Activated B cell treated with CpG ODN at 0.5 μM for 24 hours (primary cell): ENCODE measurements around the gene CLEC17A. TPM values are rescaled to one million over a fixed set of nuclear protein-coding genes. Genes with fewer than 3 reads are reported as not detected.
"Not testable (repeated sequence)": the region's sequence is repeated elsewhere in the genome, so short reads cannot be mapped to it uniquely, and the experiment has no call there.

ENCODE experiments used
- ATAC-seq: fragments of 200-7000 bp; cut with Tn5 transposase; one replicate; pipeline ENCODE4 v1.10.0; 2021; ENCODE audit warnings: low read depth, mild to moderate bottlenecking, moderate library complexity
- CTCF ChIA-PET: fragments of 350-600 bp; sonication (Branson Sonifier 250); formaldehyde crosslinking; loops from one replicate; lab custom pipeline; 2021; ENCODE audit warnings: antibody characterized with exemption; lab: Charles Lee
- POLR2A ChIA-PET: fragments of 350-600 bp; sonication (Branson Sonifier 250); formaldehyde crosslinking; loops from one replicate; lab custom pipeline; 2021; ENCODE audit warnings: antibody characterized with exemption; lab: Charles Lee
- DNase-seq: peaks from one replicate; pipeline ENCODE4 v3.0.0; 2022
- H3K27ac Mint-ChIP-seq: one replicate; pipeline ENCODE4 v1.8.0; 2020; ENCODE audit warnings: mixed read lengths
- H3K27me3 Mint-ChIP-seq: one replicate; pipeline ENCODE4 v1.8.0; 2021; ENCODE audit warnings: mixed read lengths
- H3K36me3 Mint-ChIP-seq: one replicate; pipeline ENCODE4 v1.8.0; 2021; ENCODE audit warnings: low read depth, mixed read lengths
- H3K4me1 Mint-ChIP-seq: one replicate; pipeline ENCODE4 v1.8.0; 2021; ENCODE audit warnings: mixed read lengths
- H3K4me3 Mint-ChIP-seq: one replicate; pipeline ENCODE4 v1.8.0; 2020; ENCODE audit warnings: mild to moderate bottlenecking, mixed read lengths
- H3K9me3 Mint-ChIP-seq: one replicate; pipeline ENCODE4 v1.8.0; 2020; ENCODE audit warnings: mixed read lengths
- CTCF ChIP-seq: fragments of 200-600 bp; IDR thresholded peaks from one replicate; pipeline ENCODE4 v1.8.0; 2022; ENCODE audit warnings: antibody characterized with exemption, mild to moderate bottlenecking
- intact Hi-C: fragments of 100-400 bp; cut with micrococcal nuclease; formaldehyde crosslinking; loops from one replicate; pipeline ENCODE4 v1.15.1; 2024
- total RNA-seq: library from RNA; stranded (reverse); gene quantifications from 2 replicates; pipeline ENCODE4 v1.2.3, GENCODE V29; 2022

Gene CLEC17A
- total RNA-seq, 1 donor from 2014 or later, result 123 TPM

- DNase-seq, result no peak
- intact Hi-C loops, result no loop called here
- no peak for ATAC-seq
- no peak overlapping the region for H3K4me3 Mint-ChIP-seq
- ChIA-PET CTCF (interaction anchor here (0.7 to 4.1 kb wide), 5 partner anchors 8 to 73 kb away, joined by 3 to 21 read pairs (median 4); no protein-coding TSS in a partner anchor), POLR2A (interaction anchor here (0.6 to 4.5 kb wide), 12 partner anchors 9 to 489 kb away, joined by 3 to 75 read pairs (median 14); partner anchors contain the start of genes CLEC17A, NDUFB7 and ZNF333)
- no peaks in the 10 kb centered on the region for H3K27me3 Mint-ChIP-seq
- H3K9me3 Mint-ChIP-seq, result no peaks in the 10 kb centered on the region
- H3K4me1 Mint-ChIP-seq, result peaks cover 68% of the 10 kb centered on the region
- TF ChIP-seq CTCF, result no peak
- peak overlapping the region; percentile 98 for H3K27ac Mint-ChIP-seq
- H3K36me3 Mint-ChIP-seq, result peaks cover 55% of the 10 kb centered on the region
Measured at GRCh38 chr19:14612657-14613056, 29.8 kb downstream of the CLEC17A start.

- H3K9me3 Mint-ChIP-seq, H3K27me3 Mint-ChIP-seq: not testable (repeated sequence)
- ATAC-seq, result peak; percentile 42
- peak; percentile 59 for DNase-seq
- Mint-ChIP-seq H3K27ac (peak overlapping the region; percentile 98), H3K4me1 (peaks cover 62% of the 10 kb centered on the region), H3K4me3 (peak overlapping the region; percentile 80), H3K36me3 (peaks cover 52% of the 10 kb centered on the region)
- ChIA-PET CTCF (interaction anchor here (0.7 to 4.1 kb wide), 6 partner anchors 9 to 72 kb away, joined by 3 to 21 read pairs (median 4); no protein-coding TSS in a partner anchor), POLR2A (interaction anchor here (0.7 to 4.5 kb wide), 22 partner anchors 10 to 1469 kb away, joined by 3 to 75 read pairs (median 4); partner anchors contain the start of genes ADGRE3, CLEC17A, NDUFB7 and ZNF333)
- intact Hi-C loops, result loop anchor here (1.0 to 2.0 kb wide), 6 partner anchors 9 to 75 kb away; partner anchors contain the start of gene CLEC17A
Measured at GRCh38 chr19:14613399-14614098, 30.7 kb downstream of the CLEC17A start.

GRCh38 chr19:14614099-14614412 is 31.2 kb downstream of the CLEC17A start:
- Mint-ChIP-seq H3K9me3 (peaks cover 2% of the 10 kb centered on the region), H3K27me3 (no peaks in the 10 kb centered on the region), H3K27ac (peak overlapping the region; percentile 98), H3K36me3 (peaks cover 50% of the 10 kb centered on the region), H3K4me3 (peak overlapping the region; percentile 80), H3K4me1 (peaks cover 61% of the 10 kb centered on the region)
- TF ChIP-seq CTCF, result no peak
- DNase-seq (no peak), ATAC-seq (peak; percentile 91)
- CTCF ChIA-PET, result interaction anchor here (0.9 to 4.1 kb wide), 5 partner anchors 9 to 72 kb away, joined by 3 to 21 read pairs (median 4); no protein-coding TSS in a partner anchor
- POLR2A ChIA-PET, result interaction anchor here (0.7 to 4.5 kb wide), 18 partner anchors 10 to 75 kb away, joined by 3 to 75 read pairs (median 8); partner anchors contain the start of genes CLEC17A, NDUFB7 and ZNF333
- intact Hi-C loops, result loop anchor here (1.0 to 2.0 kb wide), 6 partner anchors 10 to 75 kb away; partner anchors contain the start of gene CLEC17A

GRCh38 chr19:14615623-14616022 is 32.7 kb downstream of the CLEC17A start:
- TF ChIP-seq CTCF, result no peak
- Mint-ChIP-seq H3K27ac (peak overlapping the region; percentile 72), H3K36me3 (peaks cover 46% of the 10 kb centered on the region), H3K4me3 (no peak overlapping the region), H3K27me3 (no peaks in the 10 kb centered on the region), H3K9me3 (peaks cover 12% of the 10 kb centered on the region), H3K4me1 (peaks cover 52% of the 10 kb centered on the region)
- DNase-seq (no peak), ATAC-seq (no peak)
- CTCF ChIA-PET, result interaction anchor here (0.9 to 3.5 kb wide), 2 partner anchors 11 to 70 kb away, joined by 3 to 19 read pairs; no protein-coding TSS in a partner anchor
- POLR2A ChIA-PET, result interaction anchor here (1.0 to 4.5 kb wide), 6 partner anchors 11 to 97 kb away, joined by 4 to 75 read pairs (median 10); partner anchors contain the start of genes CLEC17A and DNAJB1
- intact Hi-C loops, result loop anchor here (2.0 kb wide), 2 partner anchors 17 to 73 kb away; no protein-coding TSS in a partner anchor

GRCh38 chr19:14616407-14616806 is 33.5 kb downstream of the CLEC17A start:
- H3K4me1 Mint-ChIP-seq, result peaks cover 46% of the 10 kb centered on the region
- TF ChIP-seq CTCF, result no peak
- H3K27me3 Mint-ChIP-seq, result no peaks in the 10 kb centered on the region
- no peak for ATAC-seq
- intact Hi-C loops, result no loop called here
- POLR2A ChIA-PET, result interaction anchor here (0.7 to 1.9 kb wide), 4 partner anchors 12 to 74 kb away, joined by 3 to 12 read pairs (median 6); partner anchors contain the start of genes ADGRE3 and ZNF333
- peak overlapping the region; percentile 72 for H3K27ac Mint-ChIP-seq
- H3K4me3 Mint-ChIP-seq, result no peak overlapping the region
- H3K36me3 Mint-ChIP-seq, result peaks cover 40% of the 10 kb centered on the region
- CTCF ChIA-PET, result no interaction called here
- peaks cover 12% of the 10 kb centered on the region for H3K9me3 Mint-ChIP-seq
- DNase-seq, result no peak
